ENCODE data around the gene PNPLA6. TPM values are rescaled to one million over a fixed set of nuclear protein-coding genes. Genes with fewer than 3 reads are reported as not detected.

The PNPLA6 gene
- total and polyA plus RNA-seq, 2 of the 8 experiments (the other 6 are each of a cell fraction or from before 2014, with no cell fraction given), result 55.1 to 121 TPM

- TF ChIP-seq RBBP5 (IDR thresholded peaks at IDR 0.05; ENCODE audit: borderline replicate concordance, low read depth, low read length) (no peak), MAX (IDR thresholded peaks at IDR 0.05) (no peak), CHD2 (IDR thresholded peaks at IDR 0.05; ENCODE audit: low read length) (no peak)
Observed at GRCh38 chr19:7486923-7487322, 48.6 kb upstream of the PNPLA6 start (continued).

Measured in H1 (cell line).